Stimulated activated CD4-positive, alpha-beta T cell treated with anti-CD3 and anti-CD28 coated beads, Interleukin-1b, Interleukin-23, amount 100 ng/mL, for 4 hours (primary cell): Measurements from ENCODE around the gene PRDX2.

Experiments
- DNase-seq, 2 donors: peaks; one replicate each; pipeline ENCODE4 v3.0.0-alpha.2; 2020; ENCODE audit warnings: low read depth in 2 of 2

Gene PRDX2

GRCh38 chr19:12792051-12792852, 9.3 kb downstream of the PRDX2 start:
- peak; percentile 66 to 70 for DNase-seq

DNA sequence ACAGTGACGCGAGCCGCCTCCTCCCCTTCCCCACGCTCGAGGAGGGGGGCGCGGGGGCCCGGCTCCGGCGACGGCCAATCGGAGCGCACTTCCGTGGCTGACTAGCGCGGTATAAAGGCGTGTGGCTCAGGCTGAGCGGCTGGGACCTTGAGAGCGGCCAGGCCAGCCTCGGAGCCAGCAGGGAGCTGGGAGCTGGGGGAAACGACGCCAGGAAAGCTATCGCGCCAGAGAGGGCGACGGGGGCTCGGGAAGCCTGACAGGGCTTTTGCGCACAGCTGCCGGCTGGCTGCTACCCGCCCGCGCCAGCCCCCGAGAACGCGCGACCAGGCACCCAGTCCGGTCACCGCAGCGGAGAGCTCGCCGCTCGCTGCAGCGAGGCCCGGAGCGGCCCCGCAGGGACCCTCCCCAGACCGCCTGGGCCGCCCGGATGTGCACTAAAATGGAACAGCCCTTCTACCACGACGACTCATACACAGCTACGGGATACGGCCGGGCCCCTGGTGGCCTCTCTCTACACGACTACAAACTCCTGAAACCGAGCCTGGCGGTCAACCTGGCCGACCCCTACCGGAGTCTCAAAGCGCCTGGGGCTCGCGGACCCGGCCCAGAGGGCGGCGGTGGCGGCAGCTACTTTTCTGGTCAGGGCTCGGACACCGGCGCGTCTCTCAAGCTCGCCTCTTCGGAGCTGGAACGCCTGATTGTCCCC, 10.1 kb downstream of the PRDX2 start, which contains the start of gene JUNB:
Gene JUNB, plus strand, starts transcription at position 142 of the 706 bp plus-strand sequence. Its CDS starts 286 bp downstream, at position 428.
- DNase-seq: peak; percentile 95 to 98

DNA sequence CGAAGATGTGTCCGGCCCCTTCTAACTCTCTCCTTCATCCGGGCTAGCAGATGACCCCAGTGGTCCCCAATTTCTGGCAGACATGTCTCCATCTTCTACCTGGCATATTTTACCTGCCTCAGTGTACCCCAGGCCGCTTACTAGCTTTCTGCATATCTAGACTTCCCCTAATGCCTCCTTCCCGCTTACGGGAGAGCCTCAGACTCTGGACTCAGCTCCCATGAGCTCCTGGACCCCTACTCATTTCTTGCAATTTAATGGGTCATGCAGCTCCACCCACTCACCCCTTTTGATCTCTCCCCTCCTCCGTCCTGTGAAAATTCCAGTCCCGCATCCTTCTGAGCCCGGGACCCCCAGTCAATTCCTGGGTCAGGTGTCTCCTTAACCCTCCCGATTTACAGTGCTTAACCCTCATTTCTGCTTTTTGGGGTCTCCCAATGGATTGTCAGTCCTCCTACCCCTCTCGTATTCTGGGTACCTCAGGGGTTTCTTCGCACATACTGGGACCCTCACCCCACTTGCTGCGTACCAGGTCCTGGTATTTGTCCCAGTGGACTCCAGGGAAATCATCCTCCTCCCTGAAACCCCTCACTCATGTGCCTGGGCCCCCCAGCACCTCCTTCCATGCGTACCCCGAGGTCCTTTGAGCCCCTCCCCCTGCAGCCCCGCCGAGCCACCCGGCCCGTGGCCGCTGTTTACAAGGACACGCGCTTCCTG, 10.8 kb downstream of the PRDX2 start:
- DNase-seq: no peak

DNA sequence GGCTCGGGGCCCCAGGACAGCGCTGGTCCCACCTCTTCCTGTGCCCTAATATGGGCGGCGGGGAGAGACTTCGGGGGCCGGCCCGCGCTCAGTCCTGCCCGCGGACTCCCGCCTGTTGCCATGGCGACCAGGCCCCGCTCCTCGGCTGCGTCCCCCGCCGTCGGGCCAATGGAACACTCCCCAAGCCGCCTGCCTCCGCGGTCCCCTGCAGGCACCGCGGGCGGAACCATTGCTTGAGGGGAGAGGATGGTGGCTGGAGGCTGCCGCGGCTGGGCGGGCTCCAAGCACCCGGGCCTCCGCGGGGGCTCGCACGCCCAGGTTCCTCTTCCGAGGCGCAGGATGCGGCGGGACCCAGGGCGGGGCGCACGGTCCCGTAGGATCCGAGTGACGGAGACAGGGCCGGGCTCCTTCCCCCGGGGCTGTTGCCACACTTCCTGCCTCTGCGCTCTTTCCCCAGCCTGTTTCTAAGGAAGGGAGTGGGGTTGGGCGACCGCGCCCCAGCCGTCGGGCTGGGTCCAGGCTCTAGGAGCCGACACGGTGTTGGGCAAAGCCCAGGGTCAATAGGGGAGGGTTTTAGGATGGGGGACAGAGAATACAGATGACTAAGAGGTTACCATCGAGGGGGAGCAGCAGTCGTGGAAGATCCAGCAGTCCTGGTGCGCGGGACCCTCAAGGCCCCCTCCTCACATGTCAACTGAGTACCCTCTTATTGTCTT, 11.5 kb downstream of the PRDX2 start:
- peak; percentile 70 to 83 for DNase-seq

GRCh38 chr19:12789098-12789903, 12.3 kb downstream of the PRDX2 start:
- peak in 1 of 2 donors; percentile 31 for DNase-seq

DNA sequence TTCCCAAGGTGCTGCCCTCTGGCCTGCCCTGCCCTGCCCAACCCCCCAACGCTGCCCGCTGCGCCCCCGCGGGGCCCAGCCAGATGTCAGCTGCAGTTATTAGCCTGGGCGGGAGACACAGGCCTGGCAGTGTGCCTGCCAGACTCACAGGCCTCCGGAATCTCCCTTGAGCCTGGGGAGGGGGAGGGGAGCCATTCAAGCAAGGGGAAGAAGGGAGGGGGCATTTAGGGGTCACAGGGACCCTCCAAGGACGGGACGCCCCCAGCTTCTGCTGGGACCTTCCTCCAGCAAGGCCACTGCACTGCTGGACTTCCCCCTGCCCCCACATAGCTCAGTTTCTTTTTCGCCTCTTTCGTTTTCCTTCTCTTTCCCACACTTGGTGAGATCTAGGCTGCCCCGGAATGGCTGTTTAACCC, 12.9 kb downstream of the PRDX2 start:
- DNase-seq: peak in 1 of 2 donors; percentile 46

DNA sequence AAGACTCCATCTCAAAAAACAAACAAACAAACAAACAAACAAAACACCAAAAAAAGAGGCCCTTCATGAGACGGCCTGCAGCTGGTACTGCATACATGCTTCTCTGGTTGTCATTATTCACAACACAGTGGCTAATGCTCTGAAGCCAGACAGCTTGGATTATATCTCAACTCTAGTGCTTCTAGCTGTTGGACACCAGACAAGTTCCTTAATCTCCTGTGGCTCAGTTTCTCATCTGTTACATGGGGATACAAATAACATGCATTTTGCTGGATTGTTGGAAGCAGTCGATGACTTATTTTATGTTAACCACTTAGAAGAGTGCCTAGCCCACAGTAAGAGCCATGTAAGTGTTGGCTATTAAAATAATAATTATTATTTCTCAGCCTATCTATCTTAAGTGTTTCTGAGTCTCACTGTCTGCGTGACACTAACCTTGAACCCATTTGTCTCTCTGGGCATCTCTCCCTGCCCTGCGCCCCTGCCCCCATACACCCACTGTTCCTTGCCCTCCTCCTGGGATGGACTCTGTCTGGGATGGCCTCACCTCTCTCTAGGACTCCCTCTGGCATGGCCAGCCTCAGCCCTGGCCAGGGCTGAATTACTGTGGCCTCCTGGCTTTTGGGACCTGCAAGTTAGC, 13.4 kb downstream of the PRDX2 start:
- no peak for DNase-seq

DNA sequence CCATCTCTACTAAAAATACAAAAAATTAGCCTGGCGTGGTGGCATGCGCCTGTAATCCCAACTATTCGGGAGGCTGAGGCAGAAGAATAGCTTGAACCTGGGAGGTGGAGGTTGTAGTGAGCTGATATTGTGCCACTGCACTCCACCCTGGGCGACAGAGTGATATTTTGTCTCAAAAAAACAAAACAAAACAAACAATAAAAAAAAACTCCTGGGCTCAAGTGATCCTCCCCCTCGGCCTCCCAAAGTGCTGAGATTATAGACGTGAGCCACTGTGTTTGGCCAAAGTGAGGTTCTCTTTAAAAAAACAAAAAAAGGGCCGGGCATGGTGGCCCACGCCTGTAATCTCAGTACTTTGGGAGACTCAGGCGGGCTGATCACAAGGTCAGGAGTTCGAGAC, 14.1 kb downstream of the PRDX2 start:
- DNase-seq: no peak

DNA sequence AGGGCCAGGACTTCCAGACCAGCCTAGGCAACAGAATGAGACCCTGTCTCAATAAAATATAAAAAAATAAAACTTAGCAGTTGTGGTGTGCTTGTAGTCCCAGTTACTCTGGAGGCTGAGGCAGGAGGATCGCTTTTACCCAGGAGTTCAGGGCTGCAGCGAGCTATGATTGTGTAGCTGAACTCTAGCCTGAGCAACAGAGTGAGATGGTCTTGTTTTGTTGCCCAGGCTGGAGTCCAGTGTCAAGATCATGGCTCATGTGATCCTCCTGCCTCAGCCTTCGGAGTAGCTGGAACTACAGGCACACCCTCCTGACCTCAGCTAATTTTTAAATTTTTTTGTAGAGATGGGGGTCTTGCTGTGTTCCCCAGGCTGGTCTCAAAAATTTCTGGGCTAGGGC, 14.6 kb downstream of the PRDX2 start:
- DNase-seq: no peak

- DNase-seq: no peak
These were observed 15.3 kb downstream of the PRDX2 start for GRCh38 chr19:12786141-12786870.

- no peak for DNase-seq
These were observed 16.1 kb downstream of the PRDX2 start for GRCh38 chr19:12785431-12786031.

DNA sequence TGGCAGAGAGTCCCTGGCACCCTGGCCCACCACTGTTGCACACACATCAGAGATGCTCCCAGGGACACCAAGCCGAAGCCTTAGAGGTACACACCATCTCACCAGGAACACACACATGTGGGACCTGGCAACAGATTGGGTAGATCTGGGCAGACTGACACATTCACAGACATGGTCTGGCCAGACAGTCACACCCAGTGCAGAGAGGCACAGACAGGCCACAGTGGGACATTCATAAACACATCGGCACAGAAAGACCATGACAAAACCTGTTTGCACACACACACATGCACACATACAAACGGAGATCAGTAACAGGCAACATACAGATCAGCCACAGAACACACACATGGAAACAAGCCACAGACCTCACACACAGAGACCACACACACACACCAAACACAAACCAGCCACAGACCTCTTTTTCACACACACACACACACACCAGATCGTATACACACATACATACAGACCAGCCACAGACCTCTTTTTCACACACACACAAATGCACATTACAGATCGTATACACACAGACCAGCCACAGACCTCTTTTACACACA, 16.6 kb downstream of the PRDX2 start:
- DNase-seq: no peak

GRCh38 chr19:12784394-12784870, 17.2 kb downstream of the PRDX2 start:
- no peak for DNase-seq

DNA sequence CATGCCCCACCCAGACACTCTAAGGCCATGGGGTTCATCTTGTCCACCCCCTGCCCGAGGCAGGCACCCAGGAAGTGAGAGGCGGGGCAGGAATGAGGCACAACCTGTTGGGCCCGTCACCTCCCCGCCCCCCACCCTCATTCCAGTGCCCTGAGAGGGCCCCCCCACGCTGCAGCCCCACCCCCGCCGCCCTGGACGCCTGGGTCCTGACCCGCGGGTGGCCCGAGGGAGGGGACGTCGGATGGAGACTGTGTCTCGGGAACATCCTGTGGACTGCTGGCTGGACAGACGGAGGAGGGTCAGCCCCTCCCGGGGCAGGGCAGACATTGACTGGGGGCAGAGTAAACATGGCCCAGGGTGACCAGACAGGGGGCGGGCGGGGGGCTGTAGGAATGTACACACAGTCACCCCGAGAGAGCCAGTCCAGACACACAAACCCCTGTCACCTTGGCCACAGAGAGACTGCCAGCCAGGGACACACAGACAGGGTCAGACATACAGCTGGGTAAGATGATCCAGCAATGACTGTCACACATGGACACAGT, 17.7 kb downstream of the PRDX2 start:
- no peak for DNase-seq

DNA sequence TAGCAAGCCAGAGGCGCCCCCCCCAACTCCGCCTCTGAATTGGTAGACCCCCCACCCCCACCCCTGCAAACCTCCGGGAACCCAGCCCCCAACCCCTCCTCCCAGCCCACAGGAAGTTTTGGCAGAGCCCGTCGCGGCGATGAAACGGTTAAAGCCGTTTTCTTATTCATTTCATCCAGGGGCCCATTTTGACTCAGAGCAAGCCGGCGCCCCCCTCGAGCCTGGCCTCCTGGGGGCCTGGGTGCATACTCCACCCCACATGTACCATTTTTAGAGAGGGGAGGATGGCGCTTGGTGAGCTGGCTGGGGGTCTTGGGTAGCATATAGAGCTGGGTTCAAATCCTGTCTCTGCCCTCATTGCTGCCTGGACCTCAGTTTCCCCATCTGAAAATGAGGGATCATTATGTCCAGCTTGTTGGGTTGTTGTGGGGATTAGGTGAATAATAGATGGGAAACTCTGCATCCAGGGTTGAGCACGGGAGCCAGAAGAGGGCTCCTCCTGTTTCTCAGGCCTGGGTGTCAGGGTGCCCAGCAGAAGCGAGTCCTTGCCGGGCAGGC, 18.2 kb downstream of the PRDX2 start:
- no peak for DNase-seq

DNA sequence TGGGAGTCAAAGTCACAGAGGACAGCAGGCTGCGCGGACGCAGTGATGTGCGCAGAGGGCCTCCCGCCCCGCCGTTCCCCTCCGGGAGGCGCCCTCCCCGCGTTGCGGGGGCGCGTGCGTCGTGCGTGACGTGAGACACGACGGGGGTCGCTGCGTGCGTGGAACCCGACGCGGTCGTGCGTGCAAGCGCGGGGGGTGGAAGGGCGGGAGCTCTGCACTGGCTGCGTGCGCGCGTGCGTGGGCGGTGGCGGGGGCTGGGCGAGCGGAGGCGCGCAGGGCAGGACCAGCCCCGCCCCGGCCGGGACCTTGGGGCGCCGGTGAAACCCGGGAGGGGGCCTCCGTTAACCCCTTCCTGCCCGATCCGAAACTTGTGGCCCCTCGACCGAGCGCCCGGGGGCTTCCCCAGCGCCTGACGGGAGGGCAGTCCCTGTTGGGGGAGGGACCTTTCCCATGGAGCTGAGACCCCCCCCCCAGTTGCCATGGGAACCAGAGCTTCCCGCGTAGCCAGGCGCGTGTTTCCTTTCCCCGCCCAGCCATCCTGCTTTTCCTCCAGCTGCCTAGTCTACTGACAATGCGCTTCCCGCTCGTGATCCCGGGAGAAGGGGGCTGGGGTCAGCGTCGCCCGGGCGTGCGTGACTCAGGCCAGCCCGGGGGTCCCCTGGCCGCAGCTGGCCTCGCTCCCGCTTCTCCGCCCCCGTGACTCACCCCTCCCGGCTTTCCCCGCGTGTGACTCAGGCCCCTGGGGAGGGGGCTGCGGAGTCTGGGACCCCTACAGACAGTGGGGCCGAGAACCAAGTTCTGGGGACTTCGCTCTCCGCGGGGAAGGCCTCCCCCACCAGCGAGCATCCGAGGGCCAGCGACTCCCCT, 18.9 kb downstream of the PRDX2 start:
- peak; percentile 90 to 91 for DNase-seq

DNA sequence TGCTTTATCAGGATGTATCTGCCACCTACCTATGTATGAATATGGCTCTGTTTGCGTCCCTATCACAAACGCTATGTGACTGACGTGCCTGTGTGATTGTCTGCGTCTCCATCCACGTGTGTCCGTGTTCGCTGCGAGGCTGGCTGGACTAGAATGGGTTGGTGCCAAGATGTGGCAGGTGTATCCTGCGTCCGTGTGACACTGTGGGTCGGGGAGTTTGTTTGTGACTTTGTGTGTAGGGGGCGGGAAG, 19.5 kb downstream of the PRDX2 start:
- no peak for DNase-seq
